H9 (cell line): Measurements from ENCODE around the gene YOD1. TPM values are rescaled to one million over a fixed set of nuclear protein-coding genes. Genes with fewer than 3 reads are reported as not detected.
A peak's percentile ranks its signal among the peaks of the same experiment; 100 is the strongest.

Experiments
- DNase-seq: peaks from one replicate; pipeline ENCODE4 v3.0.0-alpha.2; 2017
- H2AFZ ChIP-seq: one replicate; pipeline ENCODE4 v1.6.1; 2013; ENCODE audit warnings: mild to moderate bottlenecking, low read length, control low read depth, moderate library complexity
- H2AK5ac ChIP-seq: 2 replicates; pipeline ENCODE4 v1.6.1; 2013; ENCODE audit warnings: low read length, control low read depth, mixed read lengths; ENCODE audit not compliant: insufficient read length
- H2BK120ac ChIP-seq: one replicate; pipeline ENCODE4 v1.6.1; 2013; ENCODE audit warnings: low read depth, mild to moderate bottlenecking, low read length, control low read depth, inconsistent platforms; ENCODE audit not compliant: poor library complexity, severe bottlenecking
- H2BK12ac ChIP-seq: 2 replicates; pipeline ENCODE4 v1.6.1; 2013; ENCODE audit warnings: low read length, control low read depth, mixed read lengths, low read depth; ENCODE audit not compliant: insufficient read length
- H2BK15ac ChIP-seq: 2 replicates; pipeline ENCODE4 v1.6.1; 2013; ENCODE audit warnings: low read depth, low read length, control low read depth
- H2BK20ac ChIP-seq: one replicate; pipeline ENCODE4 v1.6.1; 2013; ENCODE audit warnings: low read depth, mild to moderate bottlenecking, low read length, control low read depth, inconsistent platforms; ENCODE audit not compliant: poor library complexity, severe bottlenecking
- H2BK5ac ChIP-seq: 2 replicates; pipeline ENCODE4 v1.6.1; 2013; ENCODE audit warnings: low read length, control low read depth, mixed read lengths; ENCODE audit not compliant: insufficient read length
- H3K14ac ChIP-seq: 2 replicates; pipeline ENCODE4 v1.6.1; 2013; ENCODE audit warnings: low read length, control low read depth; ENCODE audit not compliant: insufficient read depth
- H3K18ac ChIP-seq: 2 replicates; pipeline ENCODE4 v1.6.1; 2013; ENCODE audit warnings: low read depth, mild to moderate bottlenecking, mixed read lengths, low read length, control low read depth; ENCODE audit not compliant: insufficient read length
- H3K23ac ChIP-seq: 2 replicates; pipeline ENCODE4 v1.6.1; 2013; ENCODE audit warnings: low read length, control low read depth, mixed read lengths, low read depth; ENCODE audit not compliant: insufficient read length
- H3K23me2 ChIP-seq: 2 replicates; pipeline ENCODE4 v1.6.1; 2013; ENCODE audit warnings: low read depth, mild to moderate bottlenecking, mixed read lengths, low read length, control low read depth; ENCODE audit not compliant: insufficient read length, poor library complexity, severe bottlenecking
- H3K27ac ChIP-seq: 2 replicates; pipeline ENCODE4 v1.5.1; 2013; ENCODE audit warnings: low read length, control low read depth, mixed read lengths, low read depth; ENCODE audit not compliant: insufficient read length
- H3K27me3 ChIP-seq: 2 replicates; pipeline ENCODE4 v1.6.1; 2013; ENCODE audit warnings: low read length, control low read depth, inconsistent platforms; ENCODE audit not compliant: insufficient read depth
- H3K4ac ChIP-seq: 2 replicates; pipeline ENCODE4 v1.6.1; 2013; ENCODE audit warnings: low read depth, mild to moderate bottlenecking, control low read depth, inconsistent platforms, low read length, moderate library complexity
- H3K4me1 ChIP-seq: 2 replicates; pipeline ENCODE4 v1.6.1; 2013; ENCODE audit warnings: low read length, control low read depth, inconsistent platforms; ENCODE audit not compliant: insufficient read depth
- H3K4me2 ChIP-seq: 2 replicates; pipeline ENCODE4 v1.6.1; 2013; ENCODE audit warnings: low read length, control low read depth, mixed read lengths; ENCODE audit not compliant: insufficient read length, insufficient read depth
- H3K56ac ChIP-seq: 2 replicates; pipeline ENCODE4 v1.6.1; 2013; ENCODE audit warnings: low read depth, mild to moderate bottlenecking, mixed read lengths, low read length, control low read depth; ENCODE audit not compliant: insufficient read length
- H3K79me1 ChIP-seq: 2 replicates; pipeline ENCODE4 v1.6.1; 2013; ENCODE audit warnings: low read depth, mild to moderate bottlenecking, moderate library complexity, low read length, control low read depth, inconsistent platforms; ENCODE audit not compliant: insufficient read depth, poor library complexity, severe bottlenecking
- H3K79me2 ChIP-seq: 2 replicates; pipeline ENCODE4 v1.6.1; 2013; ENCODE audit warnings: low read length, control low read depth, inconsistent platforms; ENCODE audit not compliant: insufficient read depth
- H3K9ac ChIP-seq: 2 replicates; pipeline ENCODE4 v1.6.1; 2013; ENCODE audit warnings: low read length, control low read depth, mixed read lengths; ENCODE audit not compliant: insufficient read length; ENCODE audit errors: extremely low read depth
- H3K9me3 ChIP-seq: one replicate; pipeline ENCODE4 v1.6.1; 2013; ENCODE audit warnings: low read depth, low read length, inconsistent platforms; ENCODE audit not compliant: control insufficient read depth
- H3T11ph ChIP-seq: one replicate; pipeline ENCODE4 v1.6.1; 2013; ENCODE audit warnings: mild to moderate bottlenecking, low read length, control low read depth, inconsistent platforms
- H4K20me1 ChIP-seq: one replicate; pipeline ENCODE4 v1.6.1; 2013; ENCODE audit not compliant: control insufficient read depth, insufficient read length, insufficient read depth
- H4K5ac ChIP-seq: 2 replicates; pipeline ENCODE4 v1.6.1; 2013; ENCODE audit warnings: low read depth, mild to moderate bottlenecking, mixed read lengths, low read length, control low read depth; ENCODE audit not compliant: insufficient read length
- H4K8ac ChIP-seq: replicated peaks from 2 replicates; pipeline ENCODE4 v1.6.1; 2013; ENCODE audit warnings: low read length, control low read depth, mixed read lengths, low read depth; ENCODE audit not compliant: insufficient read length
- H4K91ac ChIP-seq: 2 replicates; pipeline ENCODE4 v1.6.1; 2013; ENCODE audit warnings: low read depth, mild to moderate bottlenecking, moderate library complexity, mixed read lengths, low read length, control low read depth; ENCODE audit not compliant: insufficient read length
- H3K27ac Mint-ChIP-seq, 3 experiments: 2 replicates in 2 of 3; 3 replicates in 1 of 3; pipeline ENCODE4 v1.8.0; 2020 to 2021; ENCODE audit warnings: mixed read lengths in 3 of 3, mild to moderate bottlenecking in 1 of 3, moderate library complexity in 1 of 3
- H3K27me3 Mint-ChIP-seq: 2 replicates; pipeline ENCODE4 v1.8.0; 2021; ENCODE audit warnings: low read depth, mild to moderate bottlenecking, moderate library complexity, mixed read lengths
- H3K36me3 Mint-ChIP-seq, 3 experiments: 2 replicates in 2 of 3; 3 replicates in 1 of 3; pipeline ENCODE4 v1.8.0; 2020 to 2021; ENCODE audit warnings: low read depth in 3 of 3, mixed read lengths in 3 of 3; ENCODE audit not compliant: insufficient read depth in 1 of 3
- H3K4me1 Mint-ChIP-seq, 2 experiments: 2 replicates each; pipeline ENCODE4 v1.8.0; 2020; ENCODE audit warnings: mixed read lengths in 2 of 2
- H3K4me3 Mint-ChIP-seq, 2 experiments: 2 replicates in 1 of 2; 3 replicates in 1 of 2; pipeline ENCODE4 v1.8.0; 2020 to 2021; ENCODE audit warnings: mild to moderate bottlenecking in 2 of 2, mixed read lengths in 2 of 2, moderate library complexity in 1 of 2
- H3K9me3 Mint-ChIP-seq, 2 experiments: 2 replicates in 1 of 2; 3 replicates in 1 of 2; pipeline ENCODE4 v1.8.0; 2020; ENCODE audit warnings: mild to moderate bottlenecking in 2 of 2, mixed read lengths in 2 of 2, moderate library complexity in 1 of 2
- WGBS: extraction: QIAGEN DNeasy Blood & Tissue Kit; methylation state at CpG from one replicate; pipeline ENCODE4 v1.1.7; 2013; ENCODE audit warnings: missing lambda C conversion rate, low lambda C conversion rate, mixed read lengths; ENCODE audit not compliant: insufficient read length; ENCODE audit errors: extremely low coverage; 5-methylcytosine and 5-hydroxymethylcytosine counted together
- total RNA-seq: library from RNA; stranded (reverse); gene quantifications from 2 replicates; pipeline ENCODE4 v1.2.1, GENCODE V29; 2021
- TF ChIP-seq, protein P1 (sequence below): fragments of 200-600 bp; sonication (generic); conservative IDR thresholded peaks from 3 replicates; pipeline ENCODE4 v1.8.0; 2021; ENCODE audit warnings: antibody characterized with exemption, mild to moderate bottlenecking

The YOD1 gene
- total RNA-seq, 1 experiment from 2014 or later: 8.6 TPM

GRCh38 chr1:207034208-207034607 is 16.8 kb downstream of the YOD1 start:
- no peaks in the 10 kb centered on the region for H3K27me3 ChIP-seq

More at GRCh38 chr1:207034208-207034607, 16.8 kb downstream of the YOD1 start:
- WGBS: no CpG with 5 or more reads among the region's 1 CpG
- Histone ChIP-seq H3K79me2 (no peaks in the 10 kb centered on the region; the same call in 1 of the 2 replicates), H2AFZ (no peak overlapping the region), H3K9ac (no peak overlapping the region), H3K27ac (no peak overlapping the region), H4K20me1 (no peaks in the 10 kb centered on the region), H4K5ac (no peak overlapping the region), H3K4me1 (peaks cover 20% of the 10 kb centered on the region), H3K18ac (no peak overlapping the region), H2AK5ac (no peak overlapping the region), H4K8ac (no peak overlapping the region), H3K4ac (no peak overlapping the region), H3T11ph (no peak overlapping the region), H2BK20ac (no peak overlapping the region), H2BK120ac (no peak overlapping the region), H3K23me2 (no peaks in the 10 kb centered on the region), H2BK5ac (no peak overlapping the region), H3K14ac (no peak overlapping the region), H3K79me1 (no peaks in the 10 kb centered on the region), H4K91ac (no peak overlapping the region), H3K23ac (no peak overlapping the region), H3K9me3 (no peaks in the 10 kb centered on the region), H3K4me2 (no peak overlapping the region), H3K56ac (no peak overlapping the region), H2BK15ac (no peak overlapping the region), H2BK12ac (no peak overlapping the region)
- Mint-ChIP-seq H3K27ac (peak overlapping the region in 1 of 3 experiments; percentile 6; a peak in 1 of 7 replicates), H3K36me3 (no peaks in the 10 kb centered on the region; a peak in 1 of 7 replicates), H3K9me3 (no peaks in the 10 kb centered on the region), H3K4me3 (no peak overlapping the region), H3K27me3 (no peaks in the 10 kb centered on the region), H3K4me1 (peaks cover 44 to 46% of the 10 kb centered on the region in 2 experiments)
- no peak for DNase-seq
- TF ChIP-seq, protein P1, sequence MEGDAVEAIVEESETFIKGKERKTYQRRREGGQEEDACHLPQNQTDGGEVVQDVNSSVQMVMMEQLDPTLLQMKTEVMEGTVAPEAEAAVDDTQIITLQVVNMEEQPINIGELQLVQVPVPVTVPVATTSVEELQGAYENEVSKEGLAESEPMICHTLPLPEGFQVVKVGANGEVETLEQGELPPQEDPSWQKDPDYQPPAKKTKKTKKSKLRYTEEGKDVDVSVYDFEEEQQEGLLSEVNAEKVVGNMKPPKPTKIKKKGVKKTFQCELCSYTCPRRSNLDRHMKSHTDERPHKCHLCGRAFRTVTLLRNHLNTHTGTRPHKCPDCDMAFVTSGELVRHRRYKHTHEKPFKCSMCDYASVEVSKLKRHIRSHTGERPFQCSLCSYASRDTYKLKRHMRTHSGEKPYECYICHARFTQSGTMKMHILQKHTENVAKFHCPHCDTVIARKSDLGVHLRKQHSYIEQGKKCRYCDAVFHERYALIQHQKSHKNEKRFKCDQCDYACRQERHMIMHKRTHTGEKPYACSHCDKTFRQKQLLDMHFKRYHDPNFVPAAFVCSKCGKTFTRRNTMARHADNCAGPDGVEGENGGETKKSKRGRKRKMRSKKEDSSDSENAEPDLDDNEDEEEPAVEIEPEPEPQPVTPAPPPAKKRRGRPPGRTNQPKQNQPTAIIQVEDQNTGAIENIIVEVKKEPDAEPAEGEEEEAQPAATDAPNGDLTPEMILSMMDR: no peak
